Mesodermal cell (in vitro differentiated cells): Measurements from ENCODE around the gene CLN5.
A peak's percentile ranks its signal among the peaks of the same experiment; 100 is the strongest.

ENCODE experiments used
- H3K27ac ChIP-seq: 2 replicates; pipeline ENCODE4 v1.7.0; 2013; ENCODE audit warnings: mild to moderate bottlenecking, low read depth, low read length, moderate library complexity; ENCODE audit not compliant: severe bottlenecking
- H3K36me3 ChIP-seq: 2 replicates; pipeline ENCODE4 v1.7.1; 2013; ENCODE audit warnings: mild to moderate bottlenecking, low read length, moderate library complexity; ENCODE audit not compliant: control insufficient read depth, insufficient read depth
- H3K4me1 ChIP-seq: one replicate; pipeline ENCODE4 v1.7.1; 2013; ENCODE audit warnings: mild to moderate bottlenecking, low read length; ENCODE audit not compliant: insufficient read depth, control insufficient read depth, poor library complexity, severe bottlenecking
- H3K4me3 ChIP-seq: 2 replicates; pipeline ENCODE4 v1.7.0; 2013; ENCODE audit warnings: low read length, control low read depth, mild to moderate bottlenecking; ENCODE audit not compliant: insufficient read depth, poor library complexity, severe bottlenecking; ENCODE audit errors: extremely low read depth
- H3K9me3 ChIP-seq: 2 replicates; pipeline ENCODE4 v1.7.1; 2013; ENCODE audit warnings: mild to moderate bottlenecking, low read length, moderate library complexity; ENCODE audit not compliant: control insufficient read depth
- WGBS, 2 experiments: methylation state at CpG; one replicate each; pipeline ENCODE4 v1.1.5; 2013; ENCODE audit warnings: missing lambda C conversion rate in 2 of 2; ENCODE audit not compliant: insufficient coverage in 2 of 2; 5-methylcytosine and 5-hydroxymethylcytosine counted together

CLN5 gene

GRCh38 chr13:76976490-76976889 is 15.4 kb upstream of the CLN5 start:
- 86 to 92% methylated on average over 3 to 8 of the region's 8 CpGs for WGBS, 2 experiments
- H3K4me1 ChIP-seq: peaks cover 5% of the 10 kb centered on the region
- H3K27ac ChIP-seq: no peak overlapping the region
- H3K4me3 ChIP-seq: no peak overlapping the region
- H3K9me3 ChIP-seq: no peaks in the 10 kb centered on the region
- no peaks in the 10 kb centered on the region for H3K36me3 ChIP-seq

- no peaks in the 10 kb centered on the region for H3K36me3 ChIP-seq
- WGBS, 2 experiments: 90 to 95% methylated on average over 5 of the region's 5 CpGs
- no peak overlapping the region for H3K27ac ChIP-seq
Measured at GRCh38 chr13:76976929-76977328, 15.0 kb upstream of the CLN5 start.

DNA sequence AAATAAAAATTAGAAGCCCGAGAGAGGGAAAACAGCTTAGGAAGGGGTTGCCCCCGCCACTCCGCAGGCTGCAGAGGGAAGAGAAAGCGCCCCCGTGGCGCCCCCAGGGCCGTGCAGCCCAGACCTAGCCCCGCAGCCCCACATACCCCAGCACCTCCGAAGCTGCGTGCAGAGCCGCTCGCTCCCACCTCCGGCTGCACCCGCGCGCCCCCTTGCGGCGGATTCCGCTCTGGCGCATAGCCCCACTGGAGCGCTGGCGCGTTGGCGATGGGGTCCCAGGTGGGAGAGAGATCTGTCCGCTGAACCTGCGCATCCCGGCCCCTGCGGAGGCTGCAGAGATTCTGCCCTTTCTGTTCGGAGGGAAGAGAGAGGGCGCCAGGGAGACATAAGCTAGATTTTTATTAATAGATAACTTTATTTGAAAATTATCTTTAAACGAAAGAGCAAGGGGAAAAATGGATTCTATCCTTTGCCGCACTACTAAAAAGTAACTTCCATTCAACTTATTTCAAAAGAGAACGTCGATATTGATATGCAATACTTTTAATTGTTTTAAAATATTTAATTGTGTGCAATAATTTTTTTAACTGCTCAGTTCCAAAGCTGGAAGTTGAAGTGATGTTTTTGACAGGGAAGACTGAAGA is 11.7 kb upstream of the CLN5 start:
- WGBS, 2 experiments: 0 to 3% methylated on average over 4 to 5 of the region's 34 CpGs
- H3K36me3 ChIP-seq: no peaks in the 10 kb centered on the region
- peaks cover 5% of the 10 kb centered on the region for H3K4me1 ChIP-seq
- H3K27ac ChIP-seq: no peak overlapping the region
- no peaks in the 10 kb centered on the region for H3K9me3 ChIP-seq
- H3K4me3 ChIP-seq: peak overlapping the region; percentile 8

More at GRCh38 chr13:76976929-76977328, 15.0 kb upstream of the CLN5 start:
- H3K9me3 ChIP-seq: no peaks in the 10 kb centered on the region
- H3K4me3 ChIP-seq: no peak overlapping the region
- H3K4me1 ChIP-seq: peaks cover 5% of the 10 kb centered on the region

- Histone ChIP-seq H3K36me3 (no peaks in the 10 kb centered on the region), H3K4me3 (no peak overlapping the region), H3K27ac (no peak overlapping the region), H3K4me1 (peaks cover under 1% of the 10 kb centered on the region), H3K9me3 (no peaks in the 10 kb centered on the region)
- WGBS, 2 experiments: 69 to 82% methylated on average over 4 of the region's 6 CpGs
Measured at GRCh38 chr13:76982061-76982460, 9.8 kb upstream of the CLN5 start.

GRCh38 chr13:76983676-76984075 is 8.2 kb upstream of the CLN5 start:
- Histone ChIP-seq H3K4me3 (no peak overlapping the region), H3K27ac (no peak overlapping the region), H3K36me3 (no peaks in the 10 kb centered on the region), H3K9me3 (no peaks in the 10 kb centered on the region), H3K4me1 (no peaks in the 10 kb centered on the region)
- WGBS, 2 experiments: 80 to 86% methylated on average over 1 of the region's 5 CpGs

DNA sequence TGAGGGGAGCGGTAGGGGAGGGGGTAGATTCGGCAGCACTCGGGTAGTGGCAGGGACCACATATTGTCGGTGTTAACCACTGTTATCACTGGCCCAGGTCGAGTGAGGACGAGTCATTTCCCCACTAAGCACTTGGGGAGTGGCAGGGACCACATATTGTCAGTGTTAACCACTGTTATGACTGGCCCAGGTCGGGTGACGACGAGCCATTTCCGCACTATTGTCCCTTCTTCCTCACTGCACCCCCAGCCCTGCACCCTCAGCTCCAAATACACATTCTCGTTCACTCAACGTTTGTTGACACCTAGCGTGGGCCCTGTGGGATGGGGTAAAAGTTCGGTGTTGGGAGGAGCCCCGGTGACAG is 467 bp upstream of the CLN5 start:
- H3K27ac ChIP-seq: peak overlapping the region; percentile 29
- no peaks in the 10 kb centered on the region for H3K9me3 ChIP-seq
- peak overlapping the region; percentile 79 for H3K4me3 ChIP-seq
- peaks cover 5% of the 10 kb centered on the region for H3K4me1 ChIP-seq
- WGBS, 2 experiments: 50 to 57% methylated on average over 10 to 13 of the region's 15 CpGs
- H3K36me3 ChIP-seq: peaks cover 7% of the 10 kb centered on the region

- Histone ChIP-seq H3K9me3 (no peaks in the 10 kb centered on the region), H3K27ac (peak overlapping the region; percentile 80), H3K4me1 (peaks cover 5% of the 10 kb centered on the region), H3K36me3 (peaks cover 11% of the 10 kb centered on the region), H3K4me3 (peak overlapping the region; percentile 79)
- 1% methylated on average over 20 of the region's 20 CpGs for WGBS, 2 experiments
Measured at GRCh38 chr13:76992548-76993001, 694 bp downstream of the CLN5 start.

DNA sequence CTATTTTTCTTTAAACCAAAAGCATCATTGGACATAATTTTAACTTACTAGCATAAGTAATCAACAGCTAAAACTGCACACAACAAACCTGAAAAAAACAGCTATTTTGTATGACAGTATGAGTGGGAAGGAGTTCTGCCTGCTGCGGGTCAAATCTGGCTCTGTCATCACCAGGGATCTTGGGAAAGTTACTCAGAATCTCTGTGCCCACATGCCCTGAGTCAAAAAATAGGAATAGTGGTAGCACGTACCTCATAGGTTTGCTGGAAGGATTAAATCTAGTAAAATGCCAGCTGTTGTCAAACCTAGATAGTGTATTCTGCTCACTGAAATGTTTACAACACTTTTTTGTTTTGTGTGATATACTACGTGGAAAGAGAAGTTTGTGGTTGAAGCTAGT is 1.1 kb downstream of the CLN5 start:
- peaks cover 14% of the 10 kb centered on the region for H3K36me3 ChIP-seq
- peaks cover 5% of the 10 kb centered on the region for H3K4me1 ChIP-seq
- peak overlapping the region; percentile 79 for H3K4me3 ChIP-seq
- H3K9me3 ChIP-seq: no peaks in the 10 kb centered on the region
- WGBS, 2 experiments: 60 to 63% methylated on average over 1 to 2 of the region's 3 CpGs
- no peak overlapping the region for H3K27ac ChIP-seq

GRCh38 chr13:76993473-76993872 is 1.6 kb downstream of the CLN5 start:
- H3K4me3 ChIP-seq: no peak overlapping the region
- H3K4me1 ChIP-seq: peaks cover 5% of the 10 kb centered on the region
- no peaks in the 10 kb centered on the region for H3K9me3 ChIP-seq
- no peak overlapping the region for H3K27ac ChIP-seq
- H3K36me3 ChIP-seq: peaks cover 19% of the 10 kb centered on the region
- WGBS, 2 experiments: no CpG with 5 or more reads among the region's 5 CpGs

DNA sequence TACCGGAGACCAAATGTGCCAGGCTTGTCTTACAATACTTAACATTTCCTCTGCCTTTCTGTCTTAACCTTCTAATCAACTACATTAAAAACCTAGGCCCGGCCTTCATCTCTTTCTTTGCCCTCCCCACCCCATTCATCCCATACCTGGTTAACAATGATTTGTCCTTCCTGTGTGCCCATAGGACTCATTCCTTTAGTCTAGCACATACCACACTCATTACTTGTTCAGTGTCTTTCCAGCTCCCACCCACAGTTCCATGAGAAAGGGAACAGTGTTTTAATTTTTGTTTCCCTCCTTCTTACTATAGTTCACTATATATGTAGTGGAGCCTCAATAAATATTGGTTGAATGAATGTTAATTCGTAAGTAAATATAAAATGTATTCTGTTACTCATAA is 2.4 kb downstream of the CLN5 start:
- Histone ChIP-seq H3K4me3 (no peak overlapping the region), H3K36me3 (peaks cover 26% of the 10 kb centered on the region), H3K4me1 (peaks cover 5% of the 10 kb centered on the region), H3K9me3 (no peaks in the 10 kb centered on the region), H3K27ac (no peak overlapping the region)
- 94 to 100% methylated on average over 2 of the region's 3 CpGs for WGBS, 2 experiments

DNA sequence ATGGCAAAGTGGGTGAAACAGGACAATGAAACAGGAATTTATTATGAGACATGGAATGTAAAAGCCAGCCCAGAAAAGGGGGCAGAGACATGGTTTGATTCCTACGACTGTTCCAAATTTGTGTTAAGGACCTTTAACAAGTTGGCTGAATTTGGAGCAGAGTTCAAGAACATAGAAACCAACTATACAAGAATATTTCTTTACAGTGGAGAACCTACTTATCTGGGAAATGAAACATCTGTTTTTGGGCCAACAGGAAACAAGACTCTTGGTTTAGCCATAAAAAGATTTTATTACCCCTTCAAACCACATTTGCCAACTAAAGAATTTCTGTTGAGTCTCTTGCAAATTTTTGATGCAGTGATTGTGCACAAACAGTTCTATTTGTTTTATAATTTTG is 8.6 kb downstream of the CLN5 start:
- 83% methylated on average over 1 of the region's 1 CpG; no CpG with 5 or more reads in 1 of the 2 experiments for WGBS, 2 experiments
- H3K4me3 ChIP-seq: no peak overlapping the region
- no peaks in the 10 kb centered on the region for H3K9me3 ChIP-seq
- no peak overlapping the region for H3K27ac ChIP-seq
- no peaks in the 10 kb centered on the region for H3K4me1 ChIP-seq
- peaks cover 44% of the 10 kb centered on the region for H3K36me3 ChIP-seq
